Astrocyte of the cerebellum (primary cell): ENCODE results near the gene C2CD4B.

Source experiments
- DNase-seq: peaks from one replicate; pipeline ENCODE4 v3.0.0-alpha.2; 2011; ENCODE audit warnings: low read depth
- H3K4me3 ChIP-seq: 2 replicates; pipeline ENCODE4 v1.5.1; 2011; ENCODE audit warnings: mild to moderate bottlenecking, low read depth, low read length, moderate library complexity
- in situ Hi-C: cut with HindIII; loops from 2 replicates; pipeline ENCODE4 v1.10.0; 2017; ENCODE audit warnings: low sequenced_read_pairs
- TF ChIP-seq, protein P1 (sequence below): IDR thresholded peaks from 2 replicates; pipeline ENCODE4 v1.5.1; 2012; ENCODE audit warnings: low read length, low read depth, moderate library complexity, mild to moderate bottlenecking; ENCODE audit errors: missing control alignments

The C2CD4B gene

DNA sequence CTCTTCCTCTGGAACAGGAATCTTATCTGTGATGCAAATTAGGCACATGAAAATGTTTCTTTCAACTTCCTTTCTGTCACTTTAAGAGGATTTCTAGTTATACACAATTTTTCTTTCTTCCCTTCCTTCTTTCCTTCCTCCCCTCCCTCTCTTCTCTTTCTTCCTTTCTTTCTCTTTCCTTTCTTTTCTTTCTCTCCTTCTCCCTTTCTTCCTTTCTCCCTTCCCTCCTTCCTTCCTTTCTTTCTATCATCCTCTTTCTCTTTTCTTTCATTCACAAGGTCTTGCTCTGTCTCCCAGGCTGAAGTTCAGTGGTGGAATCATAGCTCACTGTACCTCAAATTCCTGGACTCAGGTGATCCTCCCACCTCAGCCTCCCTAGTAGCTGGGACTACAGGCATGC is 18.0 kb upstream of the C2CD4B start:
- H3K4me3 ChIP-seq: no peak overlapping the region
- in situ Hi-C loops: no loop called here
- TF ChIP-seq, protein P1, sequence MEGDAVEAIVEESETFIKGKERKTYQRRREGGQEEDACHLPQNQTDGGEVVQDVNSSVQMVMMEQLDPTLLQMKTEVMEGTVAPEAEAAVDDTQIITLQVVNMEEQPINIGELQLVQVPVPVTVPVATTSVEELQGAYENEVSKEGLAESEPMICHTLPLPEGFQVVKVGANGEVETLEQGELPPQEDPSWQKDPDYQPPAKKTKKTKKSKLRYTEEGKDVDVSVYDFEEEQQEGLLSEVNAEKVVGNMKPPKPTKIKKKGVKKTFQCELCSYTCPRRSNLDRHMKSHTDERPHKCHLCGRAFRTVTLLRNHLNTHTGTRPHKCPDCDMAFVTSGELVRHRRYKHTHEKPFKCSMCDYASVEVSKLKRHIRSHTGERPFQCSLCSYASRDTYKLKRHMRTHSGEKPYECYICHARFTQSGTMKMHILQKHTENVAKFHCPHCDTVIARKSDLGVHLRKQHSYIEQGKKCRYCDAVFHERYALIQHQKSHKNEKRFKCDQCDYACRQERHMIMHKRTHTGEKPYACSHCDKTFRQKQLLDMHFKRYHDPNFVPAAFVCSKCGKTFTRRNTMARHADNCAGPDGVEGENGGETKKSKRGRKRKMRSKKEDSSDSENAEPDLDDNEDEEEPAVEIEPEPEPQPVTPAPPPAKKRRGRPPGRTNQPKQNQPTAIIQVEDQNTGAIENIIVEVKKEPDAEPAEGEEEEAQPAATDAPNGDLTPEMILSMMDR: no peak
- no peak for DNase-seq

DNA sequence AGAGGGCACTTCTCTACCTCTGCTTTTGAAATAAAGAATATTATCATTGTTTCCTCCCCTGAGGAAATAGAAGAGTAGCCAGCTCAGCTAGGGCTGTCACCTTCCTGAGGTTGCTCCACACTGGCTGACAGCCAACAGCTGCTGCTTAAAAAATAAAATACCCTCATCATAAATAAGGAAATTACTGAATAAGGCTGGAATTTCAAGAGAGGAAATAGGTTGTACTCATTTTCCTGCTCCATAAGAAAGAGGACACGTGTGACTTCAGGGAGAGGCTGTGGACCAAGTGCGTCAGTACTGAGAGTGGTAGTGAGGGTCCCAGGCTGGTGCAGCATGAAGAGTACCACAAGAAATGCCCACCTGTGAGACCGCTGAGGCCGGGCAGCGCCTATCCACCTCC is 8.1 kb upstream of the C2CD4B start:
- no peak overlapping the region for H3K4me3 ChIP-seq
- in situ Hi-C loops: no loop called here
- no peak for DNase-seq
- TF ChIP-seq, protein P1: no peak

DNA sequence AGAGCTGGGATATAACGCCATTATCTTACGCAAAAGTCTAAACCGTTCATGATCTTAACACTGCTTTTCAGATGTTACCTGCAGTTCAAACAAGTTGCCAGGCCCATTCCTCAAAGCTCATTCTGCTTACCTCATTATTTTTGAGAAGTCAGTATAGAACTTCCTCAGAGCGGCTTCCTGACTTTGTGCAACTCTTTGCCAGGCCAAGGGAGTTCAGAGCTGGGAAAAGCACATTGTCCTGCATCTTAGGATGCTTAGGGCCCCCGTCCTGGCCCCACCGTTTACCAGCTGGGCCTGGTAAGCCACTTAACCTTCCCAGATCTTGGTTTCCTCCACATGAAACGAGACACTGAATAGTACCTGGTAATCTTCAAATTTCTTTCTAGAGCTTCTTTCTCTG is 6.8 kb upstream of the C2CD4B start:
- no peak for DNase-seq
- TF ChIP-seq, protein P1: no peak
- in situ Hi-C loops: no loop called here
- H3K4me3 ChIP-seq: no peak overlapping the region

DNA sequence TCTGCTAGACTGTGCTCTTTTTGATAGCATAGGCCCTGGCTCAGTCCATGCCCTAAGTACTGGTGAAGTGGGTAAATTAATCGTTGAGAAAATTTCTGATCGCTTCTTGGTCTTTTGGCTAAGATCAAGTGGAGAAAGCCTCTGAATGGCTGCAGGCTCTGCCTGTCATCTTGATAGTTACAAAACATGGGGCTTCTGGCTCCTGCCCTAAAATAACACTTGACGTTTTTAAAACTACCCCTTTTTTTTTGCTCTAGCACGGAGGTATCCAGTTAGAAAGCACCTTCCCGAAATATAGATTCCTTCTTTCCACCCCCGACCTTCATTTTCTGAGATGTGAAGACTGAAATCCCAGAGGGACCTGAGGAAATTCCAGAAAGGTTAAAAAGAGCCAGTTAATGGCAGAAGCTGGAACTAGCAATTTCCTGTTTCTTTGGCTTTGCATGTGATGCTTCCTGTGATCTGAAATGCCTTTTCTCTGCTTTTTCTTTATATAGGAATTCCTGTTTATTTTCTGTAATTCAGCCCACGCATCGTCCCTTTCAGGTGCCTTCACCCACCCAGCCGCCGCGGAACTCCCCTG is 799 bp upstream of the C2CD4B start:
- H3K4me3 ChIP-seq: no peak overlapping the region
- TF ChIP-seq, protein P1: no peak
- in situ Hi-C loops: no loop called here
- DNase-seq: no peak

DNA sequence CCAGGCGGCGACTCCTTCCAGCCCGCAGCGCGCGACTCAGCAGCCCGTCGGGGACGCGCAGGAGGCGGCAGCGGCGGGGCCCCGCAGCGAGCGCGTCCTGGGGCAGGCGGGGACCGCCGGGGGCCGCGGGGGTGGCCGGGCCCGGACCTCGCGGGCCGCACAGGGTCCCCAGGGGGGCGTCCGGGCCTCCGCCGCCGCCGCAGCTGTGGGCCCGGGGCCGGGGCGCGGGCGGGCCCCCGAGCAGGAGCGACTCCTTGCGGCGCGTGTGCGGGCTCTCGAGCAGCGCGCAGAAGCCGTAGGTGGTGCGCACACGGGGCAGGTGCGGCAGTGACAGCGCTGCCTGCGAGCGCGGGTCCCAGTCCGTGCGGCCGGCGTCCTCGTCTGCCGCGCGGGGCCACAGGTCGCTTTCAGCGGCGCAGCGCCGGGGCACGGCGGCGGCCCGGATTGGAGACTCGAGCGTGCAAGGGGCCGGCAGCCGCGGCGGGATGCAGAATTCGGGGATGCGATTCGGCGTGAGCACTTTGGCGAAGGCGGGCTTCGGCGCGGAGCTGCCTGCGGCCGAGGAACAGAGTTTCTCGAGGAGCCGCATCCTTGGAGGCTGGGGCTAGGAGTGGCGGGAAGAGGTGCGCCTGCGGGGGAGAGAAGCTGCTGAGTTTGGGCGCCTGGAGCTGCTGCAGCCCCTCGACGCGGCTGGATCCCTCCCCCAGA is 535 bp downstream of the C2CD4B start:
- DNase-seq: no peak
- TF ChIP-seq, protein P1: no peak
- in situ Hi-C loops: no loop called here
- H3K4me3 ChIP-seq: peak overlapping the region; percentile 20

DNA sequence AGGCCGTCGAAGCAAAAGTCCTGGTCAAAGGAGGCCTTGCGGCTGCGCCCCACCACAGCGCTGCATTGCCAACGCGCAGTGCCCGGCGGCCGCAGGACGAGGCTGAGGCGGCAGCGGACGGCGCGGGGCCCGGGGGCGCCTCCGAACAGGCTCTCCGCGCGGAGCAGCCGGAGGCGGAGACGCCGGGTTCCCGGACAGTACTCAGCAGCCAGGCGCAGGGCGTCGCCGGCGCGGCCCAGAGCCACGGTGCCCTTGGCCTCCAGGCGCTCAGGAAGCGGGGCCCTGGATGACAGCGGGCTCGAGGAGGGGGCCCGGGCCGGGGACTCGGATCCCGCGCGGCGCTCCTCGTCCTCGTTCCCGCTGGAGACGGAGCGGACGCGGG is 1.1 kb downstream of the C2CD4B start:
- TF ChIP-seq, protein P1: no peak
- no peak for DNase-seq
- in situ Hi-C loops: no loop called here
- peak overlapping the region; percentile 15 for H3K4me3 ChIP-seq
